ENCODE results near the gene TMC1.

TMC1 gene

GRCh38 chr9:72695365-72695764 lies 174.0 kb downstream of the TMC1 start:
- Mint-ChIP-seq H3K36me3 (ENCODE audit: low read depth) (no peaks in the 10 kb centered on the region), H3K27ac (no peak overlapping the region), H3K4me3 (no peak overlapping the region), H3K27me3 (ENCODE audit: low read depth) (no peaks in the 10 kb centered on the region), H3K9me3 (peaks cover 6% of the 10 kb centered on the region), H3K4me1 (no peaks in the 10 kb centered on the region)
- no peak for TF ChIP-seq CTCF (IDR thresholded peaks at IDR 0.05; ENCODE audit: unreplicated experiment in 3 of 3)

- no peak for TF ChIP-seq CTCF (IDR thresholded peaks at IDR 0.05; ENCODE audit: unreplicated experiment in 3 of 3)
These were observed 175.1 kb downstream of the TMC1 start for GRCh38 chr9:72696511-72696910.

DNA sequence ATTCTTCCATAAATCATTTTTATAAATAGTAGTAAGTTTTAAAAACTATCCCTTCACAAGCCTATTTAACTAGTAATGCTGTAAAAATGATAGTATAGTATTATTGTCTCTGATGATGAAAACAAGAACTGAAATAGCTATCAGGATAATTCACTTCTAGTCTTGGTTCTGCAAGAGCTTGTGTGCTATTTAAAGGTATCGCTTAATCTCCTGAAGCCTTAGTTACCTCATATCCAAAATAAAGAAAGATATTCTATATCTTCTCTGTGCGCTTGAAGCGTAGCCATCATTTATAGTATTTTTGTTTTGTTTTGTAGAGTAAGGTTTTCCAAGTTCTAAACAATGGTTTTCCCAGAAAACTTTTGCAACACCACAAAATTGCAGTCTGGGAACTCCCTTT lies 180.1 kb downstream of the TMC1 start:
- H3K4me1 Mint-ChIP-seq: no peaks in the 10 kb centered on the region
- no peak overlapping the region for H3K4me3 Mint-ChIP-seq
- no peaks in the 10 kb centered on the region for H3K9me3 Mint-ChIP-seq
- no peaks in the 10 kb centered on the region for H3K27me3 Mint-ChIP-seq (ENCODE audit: low read depth)
- H3K36me3 Mint-ChIP-seq (ENCODE audit: low read depth): no peaks in the 10 kb centered on the region
- H3K27ac Mint-ChIP-seq: no peak overlapping the region
- no peak for TF ChIP-seq CTCF (IDR thresholded peaks at IDR 0.05; ENCODE audit: unreplicated experiment in 3 of 3)

More at GRCh38 chr9:72696511-72696910, 175.1 kb downstream of the TMC1 start:
- Mint-ChIP-seq H3K4me1 (no peaks in the 10 kb centered on the region), H3K27me3 (ENCODE audit: low read depth) (no peaks in the 10 kb centered on the region), H3K27ac (no peak overlapping the region), H3K4me3 (no peak overlapping the region), H3K36me3 (ENCODE audit: low read depth) (no peaks in the 10 kb centered on the region), H3K9me3 (no peaks in the 10 kb centered on the region)

GRCh38 chr9:72703574-72703973 lies 182.2 kb downstream of the TMC1 start:
- Mint-ChIP-seq H3K27ac (no peak overlapping the region), H3K27me3 (ENCODE audit: low read depth) (no peaks in the 10 kb centered on the region), H3K9me3 (peaks cover 3% of the 10 kb centered on the region), H3K36me3 (ENCODE audit: low read depth) (no peaks in the 10 kb centered on the region), H3K4me1 (no peaks in the 10 kb centered on the region), H3K4me3 (no peak overlapping the region)
- TF ChIP-seq CTCF (IDR thresholded peaks at IDR 0.05; ENCODE audit: unreplicated experiment in 3 of 3): no peak

GRCh38 chr9:72704688-72705375 lies 183.4 kb downstream of the TMC1 start:
- Mint-ChIP-seq H3K27ac (no peak overlapping the region), H3K9me3 (peaks cover 9% of the 10 kb centered on the region), H3K36me3 (ENCODE audit: low read depth) (no peaks in the 10 kb centered on the region), H3K4me1 (no peaks in the 10 kb centered on the region), H3K27me3 (ENCODE audit: low read depth) (no peaks in the 10 kb centered on the region), H3K4me3 (no peak overlapping the region)
- TF ChIP-seq CTCF (IDR thresholded peaks at IDR 0.05; ENCODE audit: unreplicated experiment in 3 of 3): no peak

- no peaks in the 10 kb centered on the region for H3K4me1 Mint-ChIP-seq
- no peaks in the 10 kb centered on the region for H3K36me3 Mint-ChIP-seq (ENCODE audit: low read depth)
- TF ChIP-seq CTCF (IDR thresholded peaks at IDR 0.05; ENCODE audit: unreplicated experiment in 3 of 3): no peak
- no peak overlapping the region for H3K4me3 Mint-ChIP-seq
- peaks cover 5% of the 10 kb centered on the region for H3K9me3 Mint-ChIP-seq
- H3K27me3 Mint-ChIP-seq (ENCODE audit: low read depth): peaks cover 6% of the 10 kb centered on the region
- H3K27ac Mint-ChIP-seq: no peak overlapping the region
These were observed 197.1 kb downstream of the TMC1 start for GRCh38 chr9:72718503-72718902.

Data from nephron (organoid).